HG02610 (cell line): ENCODE results near the gene DHRS7B.
"Not testable (repeated sequence)": the region's sequence is repeated elsewhere in the genome, so short reads cannot be mapped to it uniquely, and the experiment has no call there.

Experiments
- ATAC-seq: cut with Tn5 transposase; IDR thresholded peaks from one replicate; pipeline ENCODE4 v1.9.1; 2021; ENCODE audit warnings: mild to moderate bottlenecking, moderate library complexity; ENCODE audit not compliant: unreplicated experiment

Gene DHRS7B

DNA sequence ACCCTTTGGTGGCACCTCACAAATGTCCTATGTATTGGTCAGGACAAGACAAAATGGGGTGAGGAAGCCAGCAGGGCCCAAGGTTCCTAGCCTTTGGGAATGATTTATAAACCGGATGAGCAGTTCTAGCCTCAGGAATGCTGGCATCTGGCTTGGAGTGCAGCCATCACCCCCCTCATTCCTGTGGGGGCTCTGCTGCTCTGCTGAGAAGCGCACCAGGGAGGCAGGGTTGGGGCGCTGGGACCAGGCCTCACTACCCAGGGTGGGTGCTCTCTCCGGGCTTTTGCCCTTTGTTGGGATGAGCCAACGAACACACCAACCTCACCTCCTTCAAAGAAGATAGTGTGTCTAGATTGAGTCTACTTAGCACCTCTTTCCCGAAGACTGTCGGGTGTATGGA, 47.9 kb downstream of the DHRS7B start:
- ATAC-seq: no peak

DNA sequence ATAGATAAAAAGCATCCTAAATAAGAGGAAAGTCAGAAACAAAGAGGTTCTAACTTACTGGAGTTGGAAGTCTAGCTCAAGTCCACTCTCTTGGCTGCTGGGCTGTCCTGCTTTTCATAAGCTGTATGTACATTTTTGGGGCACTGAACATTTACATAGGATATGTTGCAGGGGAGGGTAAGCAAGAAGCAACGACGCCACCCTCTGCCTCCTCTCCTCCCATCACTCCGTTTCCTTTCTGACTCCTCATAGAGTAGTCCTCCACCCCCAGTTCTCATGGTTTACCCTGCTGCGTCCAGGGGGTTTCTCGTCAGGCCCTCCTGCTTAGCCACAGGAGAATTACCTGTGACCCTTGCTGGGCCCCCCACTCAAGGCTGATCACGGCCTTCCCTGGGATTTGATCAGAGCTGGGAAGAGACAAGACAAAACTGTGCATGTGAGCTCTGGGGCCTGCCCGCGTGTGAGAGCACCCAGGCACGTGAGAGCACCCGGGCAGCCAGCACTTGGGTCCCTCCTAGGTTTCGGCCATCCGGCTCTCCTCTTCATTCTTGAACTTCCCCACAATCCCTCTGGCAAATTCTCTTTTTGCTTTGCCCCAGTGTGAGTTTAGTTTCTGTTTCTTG, 50.1 kb downstream of the DHRS7B start:
- no peak for ATAC-seq

DNA sequence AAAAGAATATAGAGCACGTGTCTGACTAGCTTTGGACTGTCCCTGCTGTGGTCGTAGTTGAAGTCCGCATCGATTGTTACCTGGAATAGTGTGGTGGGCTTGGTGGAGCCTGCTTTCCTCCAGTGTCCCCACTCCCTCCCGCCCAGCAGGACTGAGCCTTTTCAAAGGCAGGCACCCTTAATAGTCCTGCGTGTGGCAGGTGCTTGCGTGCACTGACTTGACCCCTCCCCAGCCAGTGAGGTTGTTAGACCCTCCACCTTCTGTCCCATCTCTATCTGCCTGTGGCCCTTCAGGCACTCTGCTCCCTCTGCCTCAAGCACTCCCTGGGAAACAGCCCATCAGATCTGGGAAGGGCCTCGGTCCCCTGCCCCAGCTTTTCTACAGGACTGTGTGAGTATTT, 50.6 kb downstream of the DHRS7B start:
- ATAC-seq: no peak

DNA sequence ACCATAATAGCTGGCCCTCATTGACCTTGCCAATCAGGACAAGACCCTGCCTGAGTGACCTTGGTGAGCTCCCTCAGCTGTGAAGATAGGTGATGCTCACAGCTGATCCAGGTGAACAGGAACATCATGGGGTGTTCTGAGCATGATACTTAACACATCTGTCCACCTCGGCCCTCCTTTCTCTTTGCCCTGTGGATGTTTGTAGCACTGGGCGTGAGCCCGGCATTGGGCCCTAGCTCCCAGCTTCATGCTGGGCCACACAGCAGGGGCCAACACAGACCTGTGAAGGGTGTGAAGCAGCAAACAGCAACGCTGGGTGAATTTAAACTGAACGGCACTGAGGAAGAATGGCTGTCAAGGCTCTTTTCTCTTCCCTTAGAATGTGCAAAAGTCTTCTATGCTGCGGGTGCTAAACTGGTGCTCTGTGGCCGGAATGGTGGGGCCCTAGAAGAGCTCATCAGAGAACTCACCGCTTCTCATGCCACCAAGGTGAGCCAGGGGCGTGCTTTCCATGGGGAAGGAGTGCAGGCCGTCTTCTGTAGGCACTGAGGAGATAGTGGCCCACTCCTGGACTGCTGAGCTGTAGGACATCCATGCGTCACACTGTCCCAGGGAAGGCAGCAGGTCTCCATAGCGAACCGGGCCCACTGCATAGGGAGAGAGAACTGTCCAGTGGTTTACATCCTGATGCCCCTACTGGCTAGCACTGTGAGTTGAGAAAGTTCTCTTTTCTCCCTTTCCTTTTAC, 51.3 kb downstream of the DHRS7B start:
- ATAC-seq: no peak

DNA sequence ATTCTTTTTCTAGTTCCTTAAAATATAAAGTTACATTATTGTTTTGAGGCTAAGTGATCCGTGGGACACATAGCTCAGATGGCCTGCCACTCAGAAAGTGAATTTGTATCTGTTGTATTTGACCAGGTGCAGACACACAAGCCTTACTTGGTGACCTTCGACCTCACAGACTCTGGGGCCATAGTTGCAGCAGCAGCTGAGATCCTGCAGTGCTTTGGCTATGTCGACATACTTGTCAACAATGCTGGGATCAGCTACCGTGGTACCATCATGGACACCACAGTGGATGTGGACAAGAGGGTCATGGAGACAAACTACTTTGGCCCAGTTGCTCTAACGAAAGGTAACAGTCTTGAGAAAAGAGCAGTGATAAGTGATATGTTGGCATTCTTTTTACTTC, 56.7 kb downstream of the DHRS7B start:
- ATAC-seq: no peak

DNA sequence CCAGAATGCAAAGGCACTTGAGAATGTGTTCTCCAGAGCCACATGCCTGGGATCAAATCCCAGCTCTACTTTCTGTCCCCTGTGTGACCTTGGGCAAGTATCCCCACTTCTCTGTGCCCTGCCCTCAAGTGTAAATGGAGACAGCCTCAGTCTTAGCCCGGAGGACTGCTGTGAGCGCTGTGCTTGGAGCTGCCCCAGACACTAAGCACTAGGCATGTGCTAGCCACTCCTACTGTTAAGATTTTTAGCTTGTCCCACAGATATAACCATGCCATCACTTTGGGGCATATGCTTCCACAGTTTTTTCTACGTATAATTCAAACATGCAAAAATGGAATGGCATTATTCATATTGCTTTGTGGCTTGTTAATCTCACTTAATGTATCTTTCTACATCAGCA, 57.8 kb downstream of the DHRS7B start:
- ATAC-seq: no peak

DNA sequence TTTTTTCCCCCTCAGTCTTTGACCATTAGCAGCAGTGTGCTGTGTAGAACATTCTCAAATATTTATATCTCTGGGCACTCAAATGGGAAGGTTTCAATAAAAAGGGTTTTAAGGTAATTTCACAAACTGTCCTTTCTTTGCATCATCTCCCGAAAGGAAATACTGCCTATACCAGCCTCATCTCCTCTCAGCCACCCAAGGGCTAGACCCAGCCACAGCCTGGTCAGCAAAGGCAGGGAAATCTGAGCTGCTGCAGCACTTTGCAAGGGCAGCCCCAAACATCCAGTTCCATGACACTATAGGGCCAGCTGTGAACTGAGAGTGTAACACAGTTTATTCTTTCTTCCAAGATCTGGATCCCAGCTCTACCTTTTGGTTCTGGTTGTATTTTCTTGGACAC, 58.3 kb downstream of the DHRS7B start:
- no peak for ATAC-seq

DNA sequence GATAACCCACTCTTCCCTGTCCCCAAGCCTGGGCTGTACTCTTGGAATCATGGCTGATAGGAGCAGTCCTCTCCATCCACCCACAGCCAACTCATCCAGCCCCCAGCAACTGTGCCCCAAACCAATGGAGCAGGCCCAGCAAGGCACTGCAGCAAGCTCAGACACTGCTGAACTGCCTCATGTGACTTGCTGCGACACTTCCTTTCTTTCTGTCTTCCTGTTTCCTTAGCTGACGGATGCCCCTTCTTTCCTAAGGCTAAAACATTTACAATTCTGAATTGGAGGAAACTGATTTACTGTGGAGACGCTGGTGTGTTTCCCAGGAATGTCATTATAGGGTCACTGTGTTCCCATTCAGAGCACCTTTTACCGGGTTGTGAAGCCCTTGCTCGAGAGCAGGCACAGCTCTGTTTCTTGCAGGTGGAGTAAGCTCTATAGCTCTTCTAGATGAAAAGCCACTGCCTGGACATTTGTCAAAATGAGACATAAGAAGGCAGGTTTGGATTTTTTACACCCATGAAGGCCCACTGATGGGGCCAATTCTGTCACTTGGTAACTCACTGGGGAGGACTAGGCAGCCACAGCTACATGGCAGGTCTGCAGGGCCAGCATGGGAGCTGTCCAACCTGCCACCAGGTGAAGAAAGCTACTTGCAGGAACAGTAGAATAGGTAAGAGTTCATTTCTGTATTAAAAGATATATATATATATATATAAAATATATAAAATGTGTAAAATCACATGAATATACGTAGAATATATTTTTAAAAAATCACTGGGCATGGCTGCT, 59.8 kb downstream of the DHRS7B start:
- ATAC-seq: no peak

DNA sequence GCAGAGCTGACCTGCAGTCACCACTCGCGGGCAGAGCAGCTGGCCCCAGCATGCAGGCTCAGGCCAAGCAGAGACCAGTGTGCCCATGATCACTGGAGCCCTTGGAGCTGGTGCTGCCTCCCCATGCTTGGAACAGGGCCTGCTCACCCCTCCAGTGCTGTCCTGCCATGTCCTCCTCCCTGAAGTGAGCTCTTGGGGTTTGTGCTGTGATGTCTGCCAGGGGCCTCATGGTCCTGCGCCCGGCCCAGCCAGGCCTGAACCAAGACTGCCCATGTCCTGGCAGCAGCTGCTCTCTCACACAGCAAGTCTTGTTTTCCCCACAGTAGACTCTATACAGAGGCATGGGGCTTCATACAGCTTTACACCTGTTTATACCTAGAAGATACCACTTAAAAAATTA, 62.6 kb downstream of the DHRS7B start:
- ATAC-seq: no peak

DNA sequence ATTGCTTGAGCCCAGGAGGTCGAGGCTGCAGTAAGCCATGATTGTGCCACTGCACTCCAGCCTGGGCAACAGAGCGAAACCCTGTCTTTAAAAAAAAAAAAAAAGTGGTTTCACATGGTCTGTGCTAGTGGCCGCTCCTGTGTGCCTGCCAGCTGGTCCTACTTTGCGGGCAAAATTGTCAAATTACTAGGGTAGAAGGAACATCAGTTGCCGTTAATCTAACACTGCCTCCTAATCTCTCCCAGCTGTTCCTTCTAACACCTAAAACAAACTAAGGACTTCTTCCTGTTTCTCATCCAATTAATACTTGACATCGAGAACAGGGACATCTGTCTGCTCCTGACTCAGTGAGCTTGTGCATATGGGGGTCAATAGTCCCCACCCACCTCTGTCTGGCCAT, 63.3 kb downstream of the DHRS7B start:
- ATAC-seq: no peak

DNA sequence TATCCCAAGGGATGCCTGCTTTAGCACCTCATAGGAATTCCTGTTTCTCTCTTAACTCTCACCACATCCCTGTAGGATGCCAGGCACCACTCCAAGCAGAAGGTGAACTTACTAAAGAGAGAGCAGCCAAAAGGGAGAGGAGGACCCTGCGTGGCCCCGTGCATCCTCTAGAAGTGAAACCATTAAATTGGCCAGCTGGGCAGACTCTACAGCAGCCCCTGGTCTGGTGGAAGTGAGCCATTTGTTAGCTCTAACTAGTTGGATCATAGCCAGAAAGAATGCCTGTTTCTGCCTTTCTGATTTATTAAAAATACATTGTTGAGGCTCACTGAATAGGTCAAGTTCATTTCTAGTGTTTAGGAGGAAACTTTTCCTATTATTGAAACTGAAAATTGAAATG, 64.9 kb downstream of the DHRS7B start:
- ATAC-seq: no peak

DNA sequence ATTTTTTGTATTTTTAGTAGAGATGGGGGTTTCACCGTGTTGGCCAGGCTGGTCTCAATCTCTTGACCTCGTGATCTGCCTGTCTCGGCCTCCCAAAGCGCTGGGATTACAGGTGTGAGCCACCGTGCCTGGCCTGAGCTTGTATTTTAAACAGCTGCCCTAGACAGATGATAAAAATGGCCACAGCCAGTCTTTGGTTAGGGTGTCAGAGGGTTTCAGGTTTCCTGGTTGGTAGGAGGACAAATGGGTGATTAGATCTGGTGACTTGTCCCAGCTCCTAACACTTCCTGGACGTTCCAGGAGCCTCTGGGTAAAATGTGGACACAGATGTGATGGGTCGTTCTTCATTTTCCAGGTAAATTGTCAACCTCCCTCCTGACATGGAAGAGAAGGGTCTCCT, 65.7 kb downstream of the DHRS7B start:
- not testable (repeated sequence) for ATAC-seq

DNA sequence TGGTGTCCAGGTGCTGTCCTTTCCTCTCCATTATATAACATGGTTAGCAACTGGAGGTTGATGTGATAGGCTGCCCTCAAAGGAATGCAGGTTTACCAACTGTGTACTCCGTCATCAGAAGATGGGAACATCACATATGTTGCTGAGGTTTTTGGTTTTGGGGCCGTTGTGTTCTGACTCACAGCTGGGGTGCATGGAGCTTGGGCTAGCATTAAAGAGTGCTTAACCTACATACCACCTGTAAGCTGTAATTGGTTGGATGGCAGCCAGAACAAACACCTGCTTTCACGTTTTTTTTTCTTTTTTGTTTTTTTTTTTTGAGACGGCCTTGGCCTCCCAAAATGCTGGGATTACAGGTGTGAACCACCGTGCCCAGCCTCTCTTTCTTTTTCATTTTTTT, 66.3 kb downstream of the DHRS7B start:
- no peak for ATAC-seq

DNA sequence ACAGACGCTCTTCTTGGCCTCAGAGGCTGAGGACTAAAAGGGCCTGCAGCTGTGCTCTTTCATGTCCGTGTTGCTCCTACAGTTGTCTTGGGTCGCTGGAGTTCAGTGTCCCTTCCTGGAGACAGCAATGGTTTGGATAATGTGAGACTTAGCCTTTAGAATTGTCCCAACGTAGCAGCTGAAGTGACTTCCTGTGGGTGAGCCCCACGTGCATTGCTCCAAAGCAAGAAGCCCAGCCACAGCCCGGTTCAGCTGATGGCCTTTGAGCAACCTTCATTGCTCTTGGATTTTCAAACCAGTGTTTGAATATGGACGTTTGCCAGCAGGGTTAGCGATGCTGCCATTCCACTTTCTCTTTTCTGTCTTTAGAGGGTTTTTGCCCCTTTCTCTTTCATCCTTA, 67.5 kb downstream of the DHRS7B start:
- no peak for ATAC-seq

DNA sequence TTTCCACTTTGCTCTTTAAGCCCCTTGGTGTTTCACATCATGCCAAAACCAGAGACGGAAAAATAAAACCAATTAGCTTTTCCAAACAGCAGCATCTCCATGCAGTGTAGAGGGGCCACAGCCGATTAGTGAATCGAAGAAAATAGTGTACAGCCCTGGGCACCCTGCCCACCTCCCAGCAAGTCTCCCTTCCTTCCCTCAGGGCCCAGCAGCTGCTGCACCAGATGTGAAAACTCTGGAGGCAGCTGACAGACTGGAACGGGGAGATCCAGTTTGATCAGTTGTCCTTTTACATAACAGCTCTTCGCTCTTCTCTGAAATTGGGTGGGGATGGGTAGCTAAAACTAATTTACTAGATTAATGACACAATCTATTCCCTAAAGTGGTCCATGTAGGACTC, 67.9 kb downstream of the DHRS7B start:
- ATAC-seq: no peak

DNA sequence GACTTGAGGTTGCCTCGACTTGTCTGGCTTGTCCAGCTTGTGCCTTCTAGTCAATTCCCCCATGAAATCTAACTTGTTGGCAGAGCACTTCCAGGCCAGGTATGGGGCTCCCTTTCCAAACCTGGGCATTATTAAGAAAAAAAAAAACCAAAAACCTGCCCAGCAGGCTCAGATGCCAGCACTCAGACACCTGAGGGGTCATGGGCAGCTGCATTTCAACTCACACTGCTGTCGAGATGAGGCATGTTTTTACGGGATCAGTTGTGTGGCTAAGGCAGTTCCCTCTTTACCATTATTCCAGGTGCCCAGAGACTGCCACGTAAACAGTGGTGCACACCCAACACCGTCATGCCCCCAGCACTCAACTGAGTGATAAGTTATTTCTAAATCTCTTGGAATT, 69.4 kb downstream of the DHRS7B start:
- no peak for ATAC-seq

DNA sequence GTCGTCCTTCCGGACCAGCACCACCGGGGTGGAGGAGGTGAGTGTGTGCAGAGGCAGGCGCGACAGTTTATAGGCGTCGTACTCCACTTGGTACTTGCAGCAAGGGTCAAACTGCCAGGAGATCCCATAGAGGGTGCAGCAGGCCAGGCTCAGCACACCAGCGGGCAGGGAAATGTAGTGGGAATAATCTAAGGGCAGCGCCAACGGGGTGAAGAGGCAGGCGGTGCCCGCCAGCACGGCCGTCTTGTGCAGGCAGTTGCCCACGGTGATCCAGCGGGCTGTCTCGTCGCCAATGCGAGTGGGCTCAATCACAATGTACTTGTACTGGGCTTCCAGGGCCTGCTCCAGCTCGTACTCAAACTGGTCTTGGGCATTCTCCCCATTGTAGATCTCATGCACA, 71.6 kb downstream of the DHRS7B start:
- no peak for ATAC-seq

DNA sequence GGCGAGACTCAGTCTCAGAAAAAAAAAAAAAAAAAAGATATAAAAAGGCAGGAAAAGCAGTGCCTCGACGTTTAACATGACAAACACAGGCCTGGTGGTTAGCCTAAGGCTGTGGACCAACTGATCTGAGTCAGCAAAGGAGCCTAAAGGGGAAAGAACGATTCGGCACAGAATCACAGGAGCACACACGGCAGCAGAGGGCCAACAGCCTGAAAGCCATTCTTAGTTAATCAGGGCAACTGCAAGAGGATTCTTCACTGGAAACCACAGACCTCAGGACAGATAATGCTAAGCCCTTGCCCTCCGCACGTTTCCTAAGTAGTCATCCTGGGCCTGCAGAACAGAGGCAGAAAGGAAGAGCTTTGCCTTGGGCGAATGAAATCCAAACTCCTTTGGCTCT, 72.5 kb downstream of the DHRS7B start:
- no peak for ATAC-seq

DNA sequence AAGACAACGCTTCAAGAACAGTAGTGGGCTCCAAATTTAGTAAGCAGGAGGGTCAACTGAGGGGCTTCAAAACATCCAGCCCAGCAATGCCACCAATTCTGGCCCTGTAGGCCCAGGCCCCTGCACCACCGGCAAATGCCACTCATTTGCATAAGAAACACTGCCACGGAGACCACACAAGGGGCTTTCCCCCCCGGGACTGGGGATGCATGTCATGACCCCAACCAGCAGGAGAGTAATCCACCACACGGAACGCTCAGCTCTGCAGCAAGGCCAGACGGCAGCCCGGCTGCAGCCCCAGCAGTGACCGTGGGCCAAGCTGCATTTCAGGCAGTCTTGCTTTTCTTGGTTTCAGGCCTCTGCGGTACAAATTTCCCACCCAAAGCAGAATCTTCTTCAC, 73.1 kb downstream of the DHRS7B start:
- ATAC-seq: no peak

DNA sequence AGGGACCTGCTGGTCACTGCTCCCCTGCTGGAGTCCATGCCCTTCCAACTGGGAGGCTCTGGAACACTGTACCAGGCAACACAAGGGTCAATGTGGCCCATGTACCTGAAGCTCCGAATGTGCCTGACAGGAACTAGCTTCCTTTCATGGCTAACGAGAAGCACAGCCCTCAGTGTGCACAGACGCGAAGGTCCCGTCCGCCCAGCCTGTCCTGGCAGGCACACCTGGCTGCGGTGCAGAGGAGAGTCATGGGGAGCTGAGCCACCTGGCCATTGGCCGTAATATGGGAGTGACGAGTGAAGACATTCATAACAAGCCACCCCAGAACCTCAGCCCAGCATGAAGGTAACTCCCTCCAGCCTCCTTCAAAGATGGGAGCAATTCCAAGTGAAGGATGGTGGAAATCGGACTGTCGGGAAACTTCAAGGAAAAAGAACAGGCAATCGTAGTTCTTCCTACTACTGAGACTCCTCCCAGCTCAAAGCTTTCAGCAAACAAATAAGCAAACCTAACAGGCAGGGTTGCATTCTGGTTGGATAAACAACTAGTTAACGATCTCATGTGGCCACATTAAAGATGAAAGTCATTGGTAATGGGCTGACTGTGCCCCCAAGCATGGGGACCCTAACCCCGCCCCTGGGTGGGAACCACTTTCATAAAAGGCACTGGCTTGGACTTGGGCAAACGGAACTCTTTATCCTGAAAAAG, 74.0 kb downstream of the DHRS7B start:
- ATAC-seq: no peak

DNA sequence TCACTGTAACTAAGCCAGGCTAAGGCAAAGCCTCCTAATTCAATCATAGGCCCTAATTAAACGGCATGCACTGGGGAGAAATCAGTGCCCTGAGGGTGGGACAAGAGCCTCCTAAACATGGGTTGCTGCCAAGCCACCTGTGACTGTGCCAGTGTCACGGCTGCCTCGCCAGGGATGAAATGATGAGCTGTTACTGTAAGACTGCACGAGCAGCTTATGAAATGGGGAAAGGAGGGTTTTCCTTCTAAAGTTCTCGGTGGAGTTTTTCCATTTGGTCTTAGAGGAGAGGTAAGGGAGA, 74.5 kb downstream of the DHRS7B start:
- ATAC-seq: no peak

DNA sequence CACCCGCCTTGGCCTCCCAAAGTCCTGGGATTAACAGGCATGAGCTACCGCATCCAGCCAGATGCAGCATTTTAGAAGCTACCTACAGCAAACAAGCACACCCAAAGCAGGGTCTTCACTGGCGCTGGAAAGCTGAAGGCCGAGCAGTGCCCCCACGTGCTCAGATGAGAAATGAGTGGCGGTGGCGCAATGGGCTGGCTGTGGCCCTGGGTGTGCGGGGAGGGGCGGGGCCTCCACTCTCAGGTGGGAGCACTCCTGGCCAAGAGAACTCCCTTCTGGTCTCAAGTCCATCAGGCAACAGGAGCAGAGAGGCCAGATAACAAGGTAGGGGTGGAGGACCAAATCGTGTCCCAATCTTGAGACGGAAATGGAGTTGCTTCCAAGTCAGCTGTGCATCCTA, 75.1 kb downstream of the DHRS7B start:
- no peak for ATAC-seq
